ENCODE data around the gene SERPINB6.
"Not testable (repeated sequence)": the region's sequence is repeated elsewhere in the genome, so short reads cannot be mapped to it uniquely, and the experiment has no call there.

Gene SERPINB6

DNA sequence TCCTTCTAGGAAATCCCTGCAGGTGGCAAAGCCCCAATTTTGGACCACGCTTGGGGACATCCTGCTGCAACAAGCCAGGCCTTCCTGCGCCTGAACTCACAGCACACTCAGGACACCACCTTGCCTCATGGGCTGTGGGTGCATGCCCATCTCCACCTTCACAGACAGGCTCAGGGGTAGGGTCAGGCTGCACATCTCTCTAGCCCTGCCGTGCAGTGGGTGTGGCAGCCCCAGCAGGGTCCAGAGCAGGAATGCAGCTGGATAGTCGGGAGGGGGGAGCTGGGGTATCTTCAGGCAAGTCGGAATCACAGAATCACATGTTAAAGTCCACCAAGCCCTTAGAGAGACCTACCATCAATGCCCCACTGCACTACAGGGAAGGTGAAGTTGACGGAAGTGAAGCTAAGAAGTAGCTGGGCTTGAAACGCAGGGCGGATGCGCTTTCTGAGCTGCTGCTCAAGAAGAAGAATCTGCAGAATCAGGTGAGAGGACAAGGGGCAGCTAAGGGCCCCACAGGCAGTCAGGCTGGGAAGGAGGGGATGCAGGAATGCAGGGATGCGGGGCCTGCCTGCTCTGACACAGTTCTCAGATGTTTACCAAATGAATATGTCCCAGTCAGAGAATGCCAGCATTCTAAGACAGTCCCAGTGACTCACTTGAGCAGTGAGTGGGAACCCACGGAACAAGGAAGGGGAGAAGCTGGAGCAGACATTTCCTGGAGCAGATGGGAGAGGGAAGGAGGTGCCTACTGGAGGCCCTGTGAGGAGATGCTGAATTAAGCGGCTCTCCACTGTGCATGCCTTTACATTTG, 11.3 kb downstream of the SERPINB6 start:
- no peak for DNase-seq (ENCODE audit: low read depth in 3 of 3, low spot score in 1 of 3)

DNA sequence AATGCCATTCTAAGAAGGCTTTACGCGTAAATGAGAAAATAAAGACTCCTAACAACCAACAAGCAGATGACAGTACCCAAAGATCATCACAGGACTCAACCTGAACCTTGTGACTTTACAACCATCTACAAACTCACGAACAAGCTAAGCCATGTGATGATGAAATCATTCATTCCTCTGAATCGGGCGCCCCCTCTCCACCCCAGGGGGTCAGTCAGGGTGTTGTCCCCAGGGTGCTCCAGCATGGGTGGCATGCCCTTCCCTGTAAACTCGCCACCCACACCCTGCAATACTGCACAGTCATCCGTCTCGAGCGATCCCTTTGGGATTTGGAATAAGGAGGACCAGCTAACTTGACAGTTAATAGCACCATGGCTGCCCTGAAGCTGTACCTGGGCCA, 12.6 kb downstream of the SERPINB6 start:
- DNase-seq (ENCODE audit: low read depth in 3 of 3, low spot score in 1 of 3) = no peak

DNA sequence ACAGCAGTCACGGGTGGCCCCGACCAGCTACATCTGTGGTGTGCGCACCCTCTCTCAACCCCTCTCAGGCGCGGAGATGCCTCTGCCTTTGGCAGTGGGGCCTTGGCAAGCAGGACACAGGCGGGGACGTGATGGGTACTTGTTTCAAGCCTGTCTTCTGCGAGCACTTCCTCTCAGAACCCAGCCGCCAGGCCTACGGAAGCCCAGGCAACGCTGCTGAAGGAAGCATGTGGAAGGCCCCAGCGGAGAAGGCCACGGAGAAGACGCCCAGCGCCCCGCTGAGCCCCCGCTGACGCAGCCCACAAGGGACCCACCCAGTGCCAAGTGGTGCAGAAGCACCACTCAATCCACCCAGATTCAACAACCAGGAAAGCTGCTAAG, 13.0 kb downstream of the SERPINB6 start:
- no peak for DNase-seq (ENCODE audit: low read depth in 3 of 3, low spot score in 1 of 3)

DNA sequence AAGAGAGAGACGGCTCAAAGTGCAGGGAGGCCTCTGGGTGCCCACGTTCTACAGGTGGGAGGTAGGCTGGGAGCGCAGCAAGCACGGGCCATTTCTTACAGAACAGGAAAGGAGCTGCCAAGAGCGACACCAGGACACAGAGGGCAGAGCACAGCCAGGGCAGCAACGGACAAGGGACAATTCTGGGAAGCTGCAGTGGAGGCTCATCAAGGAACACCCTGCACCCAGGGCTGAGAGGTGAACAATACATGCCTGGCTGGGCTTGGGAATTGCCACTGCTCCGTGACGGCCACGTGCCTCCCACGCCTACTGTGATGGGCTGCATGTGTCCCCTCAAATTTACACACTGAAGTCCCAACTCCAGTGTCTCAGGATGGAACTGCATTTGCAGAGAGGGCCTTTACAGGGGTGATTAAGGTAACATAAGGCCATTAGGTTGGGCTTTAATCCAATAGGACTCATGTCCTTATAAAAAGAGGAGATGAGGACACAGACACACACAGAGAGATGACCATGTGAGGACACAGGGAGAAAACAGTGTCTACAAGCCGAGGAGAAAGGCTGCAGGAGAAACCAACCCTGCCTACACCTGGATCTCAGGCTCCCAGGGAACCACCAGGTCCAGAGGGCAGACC, 13.6 kb downstream of the SERPINB6 start:
- no peak for DNase-seq (ENCODE audit: low read depth in 3 of 3, low spot score in 1 of 3)

DNA sequence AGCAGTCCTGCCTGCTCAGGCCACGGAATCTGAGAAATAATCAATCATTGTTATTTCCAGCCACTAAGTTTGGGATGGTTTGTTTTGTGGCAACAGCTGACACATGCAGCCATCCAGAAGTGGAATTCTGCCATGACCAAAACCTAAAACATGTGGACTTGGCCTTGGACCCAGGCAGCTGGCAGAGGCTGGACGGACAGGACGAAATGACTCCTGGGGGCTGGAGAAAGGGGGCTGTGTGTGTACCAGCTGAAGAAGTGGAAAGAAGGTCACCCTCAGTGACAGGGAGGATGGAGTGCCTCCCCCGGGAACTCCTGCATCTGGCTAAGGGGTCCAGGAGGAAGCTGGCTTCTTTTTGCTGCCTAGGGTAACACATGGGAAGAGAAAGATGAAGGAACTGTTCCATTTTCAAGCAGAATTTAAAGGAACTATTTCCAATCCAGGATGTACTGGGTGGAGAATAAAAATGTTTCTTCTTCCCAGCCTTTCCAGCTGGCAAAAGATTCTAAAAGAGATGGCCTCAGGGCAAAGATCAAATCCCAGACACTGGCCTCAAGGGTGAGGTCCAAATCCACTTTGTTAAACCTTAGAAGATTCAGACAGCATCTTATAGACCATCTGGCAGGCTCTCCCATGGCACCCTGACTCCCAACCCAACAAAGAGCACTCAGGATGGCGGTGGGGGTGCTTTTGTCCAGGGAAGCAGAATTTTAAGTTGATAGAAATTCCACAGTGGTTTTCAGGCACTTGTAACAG, 14.3 kb downstream of the SERPINB6 start:
- no peak for DNase-seq (ENCODE audit: low read depth in 3 of 3, low spot score in 1 of 3)

DNA sequence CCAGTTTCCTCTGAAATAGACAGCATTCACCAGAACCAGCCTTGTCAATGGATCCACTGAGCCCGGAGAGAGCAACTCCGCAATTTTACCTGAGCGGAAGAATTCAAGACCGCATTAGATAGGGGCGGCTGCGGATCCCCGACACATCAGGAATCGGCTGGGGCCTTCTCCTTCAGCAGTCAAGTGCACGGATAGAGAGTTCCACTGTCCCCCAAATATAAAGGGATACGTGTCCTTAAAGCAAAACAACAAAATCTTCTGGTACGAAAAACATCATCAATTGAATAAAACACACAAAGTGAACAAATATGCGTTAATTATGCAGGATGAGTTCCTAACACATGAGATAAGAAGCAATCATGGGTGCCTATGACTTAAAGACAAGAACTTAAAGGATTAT, 18.3 kb downstream of the SERPINB6 start:
- no peak for DNase-seq (ENCODE audit: low read depth in 3 of 3, low spot score in 1 of 3)

DNA sequence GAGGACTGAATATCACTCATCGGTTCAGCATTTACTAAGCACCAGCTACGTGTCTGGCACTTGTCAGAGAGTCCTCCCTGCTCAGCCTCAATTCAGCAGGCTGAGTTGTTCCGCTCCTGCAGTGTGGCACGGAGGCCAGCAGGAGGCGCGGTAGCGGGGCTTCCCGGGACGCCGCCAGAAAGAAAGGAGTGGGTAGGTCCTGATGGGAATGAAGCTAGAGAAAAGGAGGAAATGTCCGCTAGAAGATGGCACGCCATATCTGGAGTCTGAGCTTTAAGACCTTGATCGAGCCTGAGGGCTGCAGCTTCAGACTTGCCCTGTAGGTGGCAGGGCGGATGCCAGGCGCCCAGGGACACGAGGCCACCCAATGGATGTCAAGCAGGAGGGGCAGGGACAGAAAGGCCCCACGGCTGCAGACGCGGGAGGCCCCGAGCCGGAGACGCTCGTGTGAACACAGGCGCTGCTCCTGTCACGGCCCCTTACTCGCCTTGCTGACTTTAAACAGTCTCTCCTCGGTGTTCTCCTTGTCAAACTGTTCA, 18.7 kb downstream of the SERPINB6 start:
- peak in 2 of 3 donors; percentile 19 to 40 for DNase-seq (ENCODE audit: low read depth in 3 of 3, low spot score in 1 of 3)

DNA sequence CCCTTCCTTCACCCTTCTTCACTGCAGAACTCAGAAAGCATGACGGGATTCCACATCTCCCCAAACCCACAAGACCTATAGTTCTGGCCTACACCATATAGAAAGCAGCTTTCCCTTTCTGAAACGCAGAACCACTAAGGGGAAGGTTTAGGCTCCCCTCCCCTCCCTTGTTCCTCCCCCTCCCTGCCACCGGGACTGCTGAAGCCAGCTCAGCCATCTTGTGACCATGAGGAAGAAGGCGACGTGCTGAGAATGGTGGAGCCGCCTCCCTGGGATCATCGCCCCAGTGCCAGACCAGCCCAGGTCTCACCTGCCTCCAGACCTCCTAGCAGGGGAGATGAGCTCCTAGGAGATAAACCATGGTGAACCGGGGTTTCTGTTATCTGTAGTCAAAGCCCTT, 19.6 kb downstream of the SERPINB6 start:
- DNase-seq (ENCODE audit: low read depth in 3 of 3, low spot score in 1 of 3) = no peak

DNA sequence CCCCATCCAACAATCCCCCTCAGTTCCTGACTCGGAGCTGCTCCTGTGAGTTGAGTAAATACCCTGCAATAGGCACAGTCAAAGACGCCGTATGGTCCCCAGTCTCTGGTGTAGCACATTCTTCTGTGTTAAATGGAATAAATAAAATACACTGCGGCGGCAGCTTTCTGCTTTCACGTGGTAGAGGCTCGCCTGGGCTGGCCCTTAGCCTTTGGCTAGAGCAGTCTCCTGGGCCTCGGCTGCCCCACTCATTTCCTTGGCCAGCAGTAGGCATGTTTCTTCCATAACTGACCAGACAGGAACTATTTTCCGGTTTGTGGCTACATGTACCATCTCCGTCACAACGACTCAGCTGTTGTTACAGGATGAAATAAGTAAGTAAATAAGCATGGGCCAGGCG, 20.7 kb downstream of the SERPINB6 start:
- no peak for DNase-seq (ENCODE audit: low read depth in 3 of 3, low spot score in 1 of 3)

DNA sequence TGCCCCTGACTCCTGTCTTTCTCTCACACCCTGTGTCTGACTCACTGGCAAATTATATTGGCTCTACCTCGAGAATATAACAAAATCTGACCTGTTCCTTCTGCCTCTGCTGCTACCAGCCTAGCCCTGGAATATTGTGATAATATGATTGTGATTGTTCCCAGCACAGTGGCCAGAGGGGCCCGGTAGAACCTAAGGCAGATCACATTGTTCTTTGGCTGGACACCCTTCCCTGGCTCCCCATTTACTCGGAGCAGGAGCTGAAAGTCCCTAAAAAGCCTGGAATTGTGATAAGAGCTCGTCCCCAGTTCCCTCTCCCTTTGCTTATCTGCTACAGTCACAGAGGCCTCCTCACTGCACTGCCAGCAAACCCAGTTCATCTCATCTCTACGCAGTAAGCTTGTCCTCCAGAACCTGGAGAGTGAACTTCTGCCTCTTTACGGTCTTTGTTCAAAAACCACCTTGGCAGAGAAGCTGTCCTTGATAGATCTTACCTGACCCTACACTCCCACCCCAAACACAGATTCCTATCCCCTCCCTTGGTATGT, 21.8 kb downstream of the SERPINB6 start:
- no peak for DNase-seq (ENCODE audit: low read depth in 3 of 3, low spot score in 1 of 3)

DNA sequence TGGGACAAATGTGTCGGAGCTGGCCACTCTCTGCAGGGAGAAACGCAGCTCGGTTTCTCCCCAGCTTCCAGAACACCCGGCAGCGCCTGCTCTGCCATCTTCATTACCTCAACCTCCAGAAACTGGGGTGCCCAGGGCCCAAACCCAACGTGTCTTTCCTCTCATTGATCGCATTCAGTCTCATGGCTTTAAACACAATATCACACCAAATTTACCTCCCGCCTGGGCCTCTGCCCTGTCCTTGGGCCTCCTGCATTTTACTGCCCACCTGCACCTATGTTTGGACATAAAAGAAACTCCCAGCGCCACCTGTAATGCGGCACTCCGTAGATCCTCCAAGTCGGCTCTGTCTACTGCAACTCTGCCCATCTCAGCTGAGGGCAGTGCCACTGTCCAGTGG, 22.2 kb downstream of the SERPINB6 start:
- DNase-seq (ENCODE audit: low read depth in 3 of 3, low spot score in 1 of 3) = no peak

DNA sequence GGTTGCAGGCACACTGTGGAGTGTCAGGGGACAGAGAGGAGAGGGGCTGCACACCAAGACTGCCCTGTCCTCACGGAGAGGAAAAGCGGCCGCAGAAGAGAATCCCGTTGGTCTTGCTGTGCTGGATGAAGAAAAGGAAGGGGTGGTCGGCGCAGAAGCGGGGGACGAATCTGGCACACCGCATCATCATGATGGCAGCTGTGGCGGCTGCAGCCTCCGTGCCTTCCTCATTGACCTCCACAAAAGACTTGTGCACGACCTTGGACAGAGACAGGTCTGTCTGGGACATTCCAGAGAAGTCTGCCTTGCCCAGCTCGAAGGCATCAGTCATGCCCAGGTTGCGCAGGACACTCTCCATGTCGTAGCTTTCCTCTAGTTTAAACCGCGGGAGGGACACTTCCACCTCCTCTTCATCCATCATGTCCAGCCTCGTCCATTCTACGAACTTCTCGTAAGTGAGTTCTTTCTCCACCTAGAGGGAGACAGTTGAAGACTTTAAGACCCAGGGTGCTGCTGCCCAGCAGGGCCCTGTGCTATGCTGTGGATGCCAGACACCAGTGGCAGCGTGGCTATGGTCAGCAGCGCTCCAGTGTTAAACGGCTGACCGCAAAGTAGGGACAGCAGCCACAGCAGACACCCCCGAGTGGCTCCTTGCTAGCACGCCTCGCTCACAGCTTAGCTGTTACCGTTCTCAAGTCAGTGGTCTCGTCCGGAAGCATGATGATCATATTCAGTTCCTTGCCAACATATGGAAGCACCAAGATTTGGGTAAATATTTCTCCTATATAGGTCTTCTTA, 22.9 kb downstream of the SERPINB6 start:
- DNase-seq (ENCODE audit: low read depth in 3 of 3, low spot score in 1 of 3) = no peak

DNA sequence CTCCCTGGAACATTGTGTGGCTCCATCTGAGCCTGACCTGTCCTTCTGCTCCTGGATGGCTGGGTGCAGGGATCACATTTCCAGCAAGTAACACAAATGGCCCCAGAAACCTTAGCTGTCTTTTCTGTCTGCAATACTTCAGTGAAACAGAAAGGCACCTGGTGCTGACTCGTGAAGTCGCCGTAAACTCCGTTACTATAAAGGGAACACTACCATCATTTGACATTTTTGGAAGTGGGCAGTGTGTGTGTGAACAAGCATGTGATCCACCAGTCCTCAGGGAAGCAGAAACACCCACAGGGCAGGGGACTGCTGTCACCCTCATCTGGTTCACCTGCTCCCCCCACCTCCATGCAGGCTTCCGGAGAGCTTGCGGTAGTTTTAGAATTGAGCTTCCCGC, 23.9 kb downstream of the SERPINB6 start:
- DNase-seq (ENCODE audit: low read depth in 3 of 3, low spot score in 1 of 3) = no peak

DNA sequence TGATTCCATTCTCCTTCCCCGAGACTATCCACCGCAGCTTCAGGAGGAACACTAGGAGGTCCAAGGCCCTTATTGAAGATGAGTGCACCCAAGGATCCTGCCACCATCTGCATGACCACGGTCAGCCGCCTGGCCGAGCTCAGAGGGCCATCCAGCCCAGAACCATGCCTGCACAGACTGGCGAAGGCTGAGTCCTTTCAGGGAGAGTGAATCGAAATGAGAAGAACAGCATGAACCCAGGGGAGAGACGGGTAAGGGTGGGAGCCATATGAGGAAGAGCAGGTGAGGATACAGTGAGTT, 26.3 kb downstream of the SERPINB6 start:
- no peak for DNase-seq (ENCODE audit: low read depth in 3 of 3, low spot score in 1 of 3)

DNA sequence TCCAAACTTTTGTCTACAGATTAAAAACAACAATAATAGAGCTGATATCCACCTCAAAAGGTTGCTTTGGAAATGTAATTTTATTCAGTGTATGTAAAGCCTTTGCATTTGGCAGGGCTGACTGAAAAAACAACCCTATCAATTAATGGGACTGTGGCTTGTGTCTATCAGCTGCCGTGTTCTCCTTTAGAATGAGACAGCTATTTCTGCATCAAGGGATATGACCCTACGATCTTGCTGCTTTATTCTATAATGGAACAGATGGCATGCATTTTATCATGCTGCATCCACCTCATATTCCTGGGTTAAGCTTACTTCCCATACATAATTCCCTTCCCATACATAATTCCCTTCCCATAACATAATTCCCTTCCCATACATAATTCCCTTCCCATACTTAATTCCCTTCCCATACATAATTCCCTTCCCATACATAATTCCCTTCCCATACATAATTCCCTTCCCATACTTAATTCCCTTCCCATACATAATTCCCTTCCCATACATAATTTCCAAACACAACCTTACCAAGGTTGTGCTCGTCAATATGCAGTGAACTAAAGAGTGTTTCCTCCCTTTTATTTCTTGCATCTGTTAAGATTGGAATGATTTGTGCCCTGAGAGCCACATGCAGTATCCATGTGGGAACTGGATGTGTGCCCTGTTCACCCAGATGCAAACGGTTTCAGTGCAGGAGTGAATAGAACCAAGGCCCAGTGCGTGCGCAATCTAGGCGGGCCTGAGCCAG, 26.8 kb downstream of the SERPINB6 start:
- DNase-seq (ENCODE audit: low read depth in 3 of 3, low spot score in 1 of 3) = no peak

DNA sequence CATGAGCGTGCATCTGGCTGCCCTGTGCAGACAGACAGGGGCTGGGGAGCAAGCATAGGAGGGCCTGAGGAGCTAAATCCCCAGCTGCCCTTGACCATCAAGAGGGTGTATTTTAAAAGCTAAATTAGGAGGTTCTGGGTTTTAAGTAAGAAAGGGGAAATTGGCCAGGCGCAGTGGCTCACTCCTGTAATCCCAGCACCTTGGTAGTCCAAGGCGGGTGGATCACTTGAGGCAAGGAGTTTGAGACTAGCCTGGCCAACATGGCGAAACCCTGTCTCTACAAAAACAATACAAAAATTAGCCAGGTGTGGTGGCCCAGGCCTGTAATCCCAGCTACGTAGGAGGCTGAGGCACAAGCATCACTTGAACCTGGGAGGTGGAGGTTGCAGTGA, 27.8 kb downstream of the SERPINB6 start:
- no peak for DNase-seq (ENCODE audit: low read depth in 3 of 3, low spot score in 1 of 3)

DNA sequence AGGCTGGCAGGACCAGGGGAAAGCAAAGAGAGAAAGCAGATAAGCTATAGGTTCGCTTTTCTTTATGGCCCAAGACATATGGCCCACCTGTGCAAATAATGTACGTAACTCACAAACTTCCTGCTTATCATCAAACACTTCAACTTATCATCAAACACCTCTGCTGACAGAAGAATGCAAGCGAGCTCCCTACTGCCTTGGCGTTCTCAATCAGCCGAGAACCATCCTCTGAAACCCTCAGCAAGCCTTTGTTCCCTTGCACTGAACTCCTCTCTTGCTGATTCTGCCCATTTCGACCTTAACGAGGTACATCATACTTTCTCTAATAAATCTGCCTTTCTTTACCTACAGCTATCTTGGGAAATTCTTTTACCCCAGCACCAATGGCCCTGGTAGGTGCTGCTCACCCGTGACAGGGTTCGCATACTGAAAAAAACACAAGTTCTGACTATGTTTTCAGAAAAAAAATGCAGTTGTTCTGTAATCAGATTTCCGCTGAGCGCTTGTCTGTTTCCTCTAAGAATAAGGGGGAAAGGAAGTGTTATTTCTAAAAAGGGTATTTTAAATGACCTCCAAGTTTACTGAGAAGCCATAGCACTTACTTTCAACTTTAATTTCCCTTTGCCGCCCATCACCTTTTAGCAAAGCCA, 28.3 kb downstream of the SERPINB6 start:
- no peak for DNase-seq (ENCODE audit: low read depth in 3 of 3, low spot score in 1 of 3)

DNA sequence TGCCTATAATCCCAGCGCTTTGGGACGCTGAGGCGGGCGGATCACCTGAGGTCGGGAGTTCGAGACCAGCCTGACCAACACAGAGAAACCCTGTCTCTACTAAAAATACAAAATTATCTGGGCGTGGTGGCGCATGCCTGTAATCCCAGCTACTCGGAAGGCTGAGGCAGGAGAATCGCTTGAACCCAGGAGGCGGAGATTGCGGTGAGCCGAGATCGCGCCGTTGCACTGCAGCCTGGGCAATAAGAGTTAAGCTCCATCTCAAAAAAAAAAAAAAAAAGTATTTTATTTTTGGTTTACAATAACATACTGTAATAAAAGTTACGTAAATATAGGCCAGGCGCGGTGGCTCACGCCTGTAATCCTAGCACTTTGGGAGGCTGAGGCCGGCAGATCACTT, 29.3 kb downstream of the SERPINB6 start:
- DNase-seq (ENCODE audit: low read depth in 3 of 3, low spot score in 1 of 3) = not testable (repeated sequence)

DNA sequence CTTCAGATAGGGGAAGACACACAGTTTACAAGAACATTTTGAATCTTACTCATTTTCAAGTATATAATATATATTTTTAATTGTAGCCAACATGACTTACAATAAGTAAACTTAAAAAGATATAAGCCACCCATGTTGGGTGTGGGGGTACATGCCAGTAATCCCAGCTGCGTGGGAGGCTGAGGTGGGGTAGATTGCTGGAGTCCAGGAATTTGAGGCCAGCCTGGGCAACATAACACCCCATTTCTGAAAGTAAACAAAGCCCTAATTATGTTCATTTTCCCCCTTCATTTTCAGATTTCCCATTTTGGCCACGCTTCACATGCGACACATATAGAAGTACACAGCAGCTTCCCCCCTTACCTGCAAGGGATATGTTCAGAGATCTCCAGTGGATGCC, 30.5 kb downstream of the SERPINB6 start:
- DNase-seq (ENCODE audit: low read depth in 3 of 3, low spot score in 1 of 3) = no peak
